WTC11 (cell line): ENCODE results near the gene SEMA6D.

ENCODE experiments used
- CREB1 ChIP-seq: sonication (generic); formaldehyde crosslinking; IDR thresholded peaks from 2 replicates; pipeline ENCODE4 v1.8.0; 2023; ENCODE audit warnings: mild to moderate bottlenecking, missing genetic modification reagents
- ESRRA ChIP-seq: sonication (generic); formaldehyde crosslinking; IDR thresholded peaks from 2 replicates; pipeline ENCODE4 v1.8.1; 2022; ENCODE audit warnings: mild to moderate bottlenecking, missing genetic modification reagents, borderline replicate concordance
- FOXJ3 ChIP-seq: sonication (generic); formaldehyde crosslinking; IDR thresholded peaks from 2 replicates; pipeline ENCODE4 v1.9.0; 2021; ENCODE audit warnings: missing genetic modification reagents, mild to moderate bottlenecking, borderline replicate concordance
- JUN ChIP-seq: sonication (generic); formaldehyde crosslinking; IDR thresholded peaks from 2 replicates; pipeline ENCODE4 v1.8.0; 2023; ENCODE audit warnings: mild to moderate bottlenecking, missing genetic modification reagents
- PRRX2 ChIP-seq: fragments of 250-450 bp; sonication (Bioruptor Pico); IDR thresholded peaks from 2 replicates; pipeline ENCODE4 v1.8.0; 2021; ENCODE audit warnings: mild to moderate bottlenecking
- TEAD4 ChIP-seq: sonication (generic); formaldehyde crosslinking; IDR thresholded peaks from 2 replicates; pipeline ENCODE4 v1.8.0; 2022; ENCODE audit warnings: mild to moderate bottlenecking, missing genetic modification reagents
- TP53 ChIP-seq: sonication (generic); formaldehyde crosslinking; IDR thresholded peaks from 2 replicates; pipeline ENCODE4 v1.8.1; 2023; ENCODE audit warnings: mild to moderate bottlenecking, missing genetic modification reagents
- ZNF121 ChIP-seq: sonication (generic); formaldehyde crosslinking; IDR thresholded peaks from 2 replicates; pipeline ENCODE4 v1.8.0; 2023; ENCODE audit warnings: missing genetic modification reagents
- ZNF263 ChIP-seq: sonication (generic); formaldehyde crosslinking; IDR thresholded peaks from 2 replicates; pipeline ENCODE4 v1.8.1; 2022; ENCODE audit warnings: low read depth, mild to moderate bottlenecking, moderate library complexity, missing genetic modification reagents
- ZNF423 ChIP-seq: fragments of 250-450 bp; sonication (Bioruptor Pico); IDR thresholded peaks from 2 replicates; pipeline ENCODE4 v2.1.2; 2022; ENCODE audit warnings: mild to moderate bottlenecking, moderate library complexity
- TF ChIP-seq, protein P1 (sequence below): sonication (generic); formaldehyde crosslinking; IDR thresholded peaks from 2 replicates; pipeline ENCODE4 v1.8.1; 2023; ENCODE audit warnings: mild to moderate bottlenecking, missing genetic modification reagents
- TF ChIP-seq, protein P2 (sequence below): sonication (generic); formaldehyde crosslinking; IDR thresholded peaks from 2 replicates; pipeline ENCODE4 v1.8.0; 2022; ENCODE audit warnings: missing genetic modification reagents
- TF ChIP-seq, protein P3 (sequence below): sonication (generic); formaldehyde crosslinking; IDR thresholded peaks from 2 replicates; pipeline ENCODE4 v1.8.0; 2022; ENCODE audit warnings: mild to moderate bottlenecking, missing genetic modification reagents
- TF ChIP-seq, protein P4 (sequence below): fragments of 200-600 bp; IDR thresholded peaks from 2 replicates; pipeline ENCODE4 v1.8.0; 2022; ENCODE audit warnings: antibody characterized with exemption

DNA sequence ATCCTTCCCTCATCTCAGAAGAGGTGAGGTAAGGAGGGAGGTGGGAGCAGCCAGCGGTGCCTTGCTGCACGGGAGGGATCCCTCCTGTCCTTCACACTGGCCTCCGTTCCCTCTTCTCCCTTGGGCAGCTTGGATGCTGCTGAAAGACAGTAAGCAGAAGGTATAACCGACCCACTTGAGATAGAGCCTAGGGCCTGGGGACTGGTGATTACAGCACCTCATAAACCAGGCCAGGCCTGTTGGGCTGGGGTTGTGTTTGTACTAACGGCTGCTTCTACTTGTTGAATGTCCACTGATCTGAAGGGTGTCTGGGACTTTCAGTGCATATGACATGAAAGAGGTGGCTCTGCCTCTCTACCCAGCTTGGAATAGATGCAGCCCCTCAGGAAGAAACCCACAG is 25.0 kb downstream of the SEMA6D start:
- TF ChIP-seq, protein P1, sequence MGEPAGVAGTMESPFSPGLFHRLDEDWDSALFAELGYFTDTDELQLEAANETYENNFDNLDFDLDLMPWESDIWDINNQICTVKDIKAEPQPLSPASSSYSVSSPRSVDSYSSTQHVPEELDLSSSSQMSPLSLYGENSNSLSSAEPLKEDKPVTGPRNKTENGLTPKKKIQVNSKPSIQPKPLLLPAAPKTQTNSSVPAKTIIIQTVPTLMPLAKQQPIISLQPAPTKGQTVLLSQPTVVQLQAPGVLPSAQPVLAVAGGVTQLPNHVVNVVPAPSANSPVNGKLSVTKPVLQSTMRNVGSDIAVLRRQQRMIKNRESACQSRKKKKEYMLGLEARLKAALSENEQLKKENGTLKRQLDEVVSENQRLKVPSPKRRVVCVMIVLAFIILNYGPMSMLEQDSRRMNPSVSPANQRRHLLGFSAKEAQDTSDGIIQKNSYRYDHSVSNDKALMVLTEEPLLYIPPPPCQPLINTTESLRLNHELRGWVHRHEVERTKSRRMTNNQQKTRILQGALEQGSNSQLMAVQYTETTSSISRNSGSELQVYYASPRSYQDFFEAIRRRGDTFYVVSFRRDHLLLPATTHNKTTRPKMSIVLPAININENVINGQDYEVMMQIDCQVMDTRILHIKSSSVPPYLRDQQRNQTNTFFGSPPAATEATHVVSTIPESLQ (CRISPR knock-in tag): no peak
- TF ChIP-seq, protein P2, sequence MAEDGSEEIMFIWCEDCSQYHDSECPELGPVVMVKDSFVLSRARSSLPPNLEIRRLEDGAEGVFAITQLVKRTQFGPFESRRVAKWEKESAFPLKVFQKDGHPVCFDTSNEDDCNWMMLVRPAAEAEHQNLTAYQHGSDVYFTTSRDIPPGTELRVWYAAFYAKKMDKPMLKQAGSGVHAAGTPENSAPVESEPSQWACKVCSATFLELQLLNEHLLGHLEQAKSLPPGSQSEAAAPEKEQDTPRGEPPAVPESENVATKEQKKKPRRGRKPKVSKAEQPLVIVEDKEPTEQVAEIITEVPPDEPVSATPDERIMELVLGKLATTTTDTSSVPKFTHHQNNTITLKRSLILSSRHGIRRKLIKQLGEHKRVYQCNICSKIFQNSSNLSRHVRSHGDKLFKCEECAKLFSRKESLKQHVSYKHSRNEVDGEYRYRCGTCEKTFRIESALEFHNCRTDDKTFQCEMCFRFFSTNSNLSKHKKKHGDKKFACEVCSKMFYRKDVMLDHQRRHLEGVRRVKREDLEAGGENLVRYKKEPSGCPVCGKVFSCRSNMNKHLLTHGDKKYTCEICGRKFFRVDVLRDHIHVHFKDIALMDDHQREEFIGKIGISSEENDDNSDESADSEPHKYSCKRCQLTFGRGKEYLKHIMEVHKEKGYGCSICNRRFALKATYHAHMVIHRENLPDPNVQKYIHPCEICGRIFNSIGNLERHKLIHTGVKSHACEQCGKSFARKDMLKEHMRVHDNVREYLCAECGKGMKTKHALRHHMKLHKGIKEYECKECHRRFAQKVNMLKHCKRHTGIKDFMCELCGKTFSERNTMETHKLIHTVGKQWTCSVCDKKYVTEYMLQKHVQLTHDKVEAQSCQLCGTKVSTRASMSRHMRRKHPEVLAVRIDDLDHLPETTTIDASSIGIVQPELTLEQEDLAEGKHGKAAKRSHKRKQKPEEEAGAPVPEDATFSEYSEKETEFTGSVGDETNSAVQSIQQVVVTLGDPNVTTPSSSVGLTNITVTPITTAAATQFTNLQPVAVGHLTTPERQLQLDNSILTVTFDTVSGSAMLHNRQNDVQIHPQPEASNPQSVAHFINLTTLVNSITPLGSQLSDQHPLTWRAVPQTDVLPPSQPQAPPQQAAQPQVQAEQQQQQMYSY (CRISPR knock-in tag): no peak
- TF ChIP-seq, protein P3, sequence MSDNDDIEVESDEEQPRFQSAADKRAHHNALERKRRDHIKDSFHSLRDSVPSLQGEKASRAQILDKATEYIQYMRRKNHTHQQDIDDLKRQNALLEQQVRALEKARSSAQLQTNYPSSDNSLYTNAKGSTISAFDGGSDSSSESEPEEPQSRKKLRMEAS: no peak
- no peak for TF ChIP-seq ESRRA
- no peak for TF ChIP-seq CREB1 (CRISPR knock-in tag)
- TF ChIP-seq, protein P4, sequence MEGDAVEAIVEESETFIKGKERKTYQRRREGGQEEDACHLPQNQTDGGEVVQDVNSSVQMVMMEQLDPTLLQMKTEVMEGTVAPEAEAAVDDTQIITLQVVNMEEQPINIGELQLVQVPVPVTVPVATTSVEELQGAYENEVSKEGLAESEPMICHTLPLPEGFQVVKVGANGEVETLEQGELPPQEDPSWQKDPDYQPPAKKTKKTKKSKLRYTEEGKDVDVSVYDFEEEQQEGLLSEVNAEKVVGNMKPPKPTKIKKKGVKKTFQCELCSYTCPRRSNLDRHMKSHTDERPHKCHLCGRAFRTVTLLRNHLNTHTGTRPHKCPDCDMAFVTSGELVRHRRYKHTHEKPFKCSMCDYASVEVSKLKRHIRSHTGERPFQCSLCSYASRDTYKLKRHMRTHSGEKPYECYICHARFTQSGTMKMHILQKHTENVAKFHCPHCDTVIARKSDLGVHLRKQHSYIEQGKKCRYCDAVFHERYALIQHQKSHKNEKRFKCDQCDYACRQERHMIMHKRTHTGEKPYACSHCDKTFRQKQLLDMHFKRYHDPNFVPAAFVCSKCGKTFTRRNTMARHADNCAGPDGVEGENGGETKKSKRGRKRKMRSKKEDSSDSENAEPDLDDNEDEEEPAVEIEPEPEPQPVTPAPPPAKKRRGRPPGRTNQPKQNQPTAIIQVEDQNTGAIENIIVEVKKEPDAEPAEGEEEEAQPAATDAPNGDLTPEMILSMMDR: no peak
- no peak for TF ChIP-seq FOXJ3 (CRISPR knock-in tag)
- no peak for TF ChIP-seq ZNF263
- TF ChIP-seq TEAD4 (CRISPR knock-in tag): no peak
- no peak for TF ChIP-seq ZNF121 (CRISPR knock-in tag)
- no peak for TF ChIP-seq PRRX2 (CRISPR knock-in tag)
- TF ChIP-seq TP53: no peak
- TF ChIP-seq JUN (CRISPR knock-in tag): no peak
- TF ChIP-seq ZNF423: no peak
